Fibroblast of peridontal ligament (primary cell): Measurements from ENCODE around the gene SLC12A5.
"Not testable (repeated sequence)": the region's sequence is repeated elsewhere in the genome, so short reads cannot be mapped to it uniquely, and the experiment has no call there.

Source experiments
- DNase-seq: peaks from one replicate; pipeline ENCODE4 v3.0.0-alpha.2; 2010; ENCODE audit errors: extremely low read depth

Gene SLC12A5

GRCh38 chr20:46077642-46078305 lies 48.8 kb downstream of the SLC12A5 start:
- no peak for DNase-seq

DNA sequence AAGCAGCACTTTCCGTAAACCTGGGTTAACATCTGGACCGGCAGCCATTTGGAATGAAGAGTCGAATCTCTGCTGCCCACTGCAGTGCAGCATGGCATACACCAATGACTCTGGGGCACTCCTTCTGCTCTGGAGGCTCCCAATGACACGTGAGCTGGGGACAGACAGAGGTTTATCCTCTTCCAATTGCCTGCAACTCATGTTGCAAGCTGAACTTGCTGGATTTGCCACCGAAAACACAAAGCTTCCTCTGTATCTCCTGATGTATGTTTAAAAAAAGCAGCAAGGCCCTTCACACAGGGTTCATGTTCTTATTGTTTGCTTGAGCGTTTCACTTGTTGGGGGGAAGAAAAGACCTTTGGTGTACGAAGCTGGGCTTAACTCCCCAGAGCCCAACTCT lies 49.9 kb downstream of the SLC12A5 start:
- no peak for DNase-seq

DNA sequence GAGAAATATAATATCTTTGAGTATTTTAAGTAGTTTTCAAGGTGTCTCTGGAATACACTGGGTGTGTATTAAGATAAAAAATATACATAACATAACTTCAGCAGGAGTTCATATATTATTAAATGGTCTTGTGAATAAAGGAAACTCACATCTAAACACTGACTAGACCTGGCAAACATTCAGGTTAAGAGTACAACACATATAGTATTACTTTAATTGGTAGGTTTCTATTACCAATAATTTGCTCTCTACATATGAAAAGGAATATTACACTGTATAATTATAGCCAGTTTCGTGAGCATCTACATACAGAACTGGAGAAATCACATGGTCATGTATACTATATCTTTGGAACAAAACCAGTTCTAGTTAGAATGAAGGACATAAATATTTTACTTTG lies 52.1 kb downstream of the SLC12A5 start:
- DNase-seq, result no peak

GRCh38 chr20:46083101-46083500 lies 54.1 kb downstream of the SLC12A5 start:
- no peak for DNase-seq

DNA sequence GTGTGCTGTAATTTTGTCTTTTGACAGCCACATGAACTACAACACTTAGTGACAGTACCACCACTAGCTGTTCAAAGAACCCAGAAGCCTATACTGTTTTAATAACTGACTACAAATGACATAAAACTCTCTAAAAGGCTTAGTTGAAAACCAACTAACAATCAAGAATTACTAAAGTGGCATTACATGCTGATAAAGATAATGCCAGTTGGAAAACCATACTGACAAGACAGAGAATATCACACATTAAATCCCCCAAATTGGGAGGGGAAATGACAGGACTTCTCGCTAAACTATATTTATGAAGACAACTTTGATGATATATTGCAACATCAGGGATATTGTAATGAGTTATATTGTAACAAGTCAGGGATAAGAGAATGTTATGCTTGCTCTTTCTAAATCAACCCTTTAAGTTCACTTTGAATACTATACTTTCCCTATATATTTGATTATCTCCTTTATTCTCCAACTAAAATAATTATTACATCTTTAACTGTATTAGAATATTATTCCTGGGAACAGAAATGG lies 54.6 kb downstream of the SLC12A5 start:
- no peak for DNase-seq

- no peak for DNase-seq
Measured at GRCh38 chr20:46084805-46085178, 55.8 kb downstream of the SLC12A5 start.

DNA sequence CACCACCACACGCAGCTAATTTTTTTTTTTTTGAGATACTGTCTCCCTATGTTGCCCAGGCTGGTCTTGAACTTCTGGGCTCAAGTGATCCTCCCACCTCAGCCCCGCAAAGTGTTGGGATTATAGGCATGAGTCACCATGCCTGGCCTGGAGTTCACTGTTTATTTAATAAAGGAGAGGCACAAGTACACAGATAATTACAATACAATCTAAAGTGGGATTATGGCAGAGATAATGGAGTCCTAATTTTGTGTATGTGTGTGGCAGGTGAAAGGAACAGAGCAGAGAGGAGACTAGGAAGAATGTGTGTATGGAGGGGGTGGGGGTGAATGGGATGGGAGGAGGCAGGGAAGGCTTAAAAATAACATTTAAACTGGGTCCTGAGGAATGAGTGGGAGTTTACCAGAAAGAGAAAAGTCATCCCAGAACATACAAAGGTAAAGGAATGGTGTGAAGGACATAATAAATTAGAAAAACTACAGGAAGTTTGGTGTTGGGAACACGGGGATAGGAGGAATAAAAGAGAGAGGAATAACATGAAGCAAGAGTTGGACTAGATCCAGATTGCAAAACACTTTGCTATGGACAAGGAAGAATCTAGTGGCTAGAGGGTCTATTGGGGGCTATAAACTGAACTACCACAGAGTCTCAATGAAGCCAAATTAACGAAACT lies 56.3 kb downstream of the SLC12A5 start:
- DNase-seq, result peak; percentile 49

DNA sequence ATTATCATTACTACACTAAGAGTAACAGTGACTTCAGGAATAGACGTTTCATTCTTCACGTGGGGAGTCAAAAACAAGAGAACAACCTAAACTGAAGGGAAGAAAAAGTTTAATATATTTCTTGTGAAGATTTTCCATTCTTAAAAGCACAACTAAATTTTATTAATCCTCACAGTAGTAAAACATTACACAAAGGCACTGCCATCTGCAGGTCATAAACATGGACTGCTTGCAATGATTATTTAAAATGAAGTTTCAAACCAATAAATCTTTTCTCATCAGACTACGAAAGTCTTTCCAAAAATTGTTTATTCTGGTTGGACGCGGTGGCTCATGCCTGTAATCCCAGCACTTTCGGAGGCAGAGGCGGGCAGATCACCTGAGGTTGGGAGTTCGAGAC lies 58.1 kb downstream of the SLC12A5 start:
- peak; percentile 56 for DNase-seq

- peak; percentile 20 for DNase-seq
Measured at GRCh38 chr20:46088409-46089166, 59.6 kb downstream of the SLC12A5 start.

DNA sequence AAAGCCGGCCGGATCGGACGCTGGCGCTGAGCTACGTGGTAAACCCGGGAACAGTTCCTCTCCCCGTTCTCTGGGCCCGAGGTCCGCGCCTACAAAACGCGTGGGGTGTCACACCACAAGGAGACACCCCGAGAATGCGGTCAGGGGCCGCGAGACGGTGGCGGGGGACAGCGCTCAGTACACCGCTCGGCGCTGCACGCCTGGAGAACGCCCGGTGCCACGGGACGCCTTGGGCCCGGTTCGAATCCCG lies 60.1 kb downstream of the SLC12A5 start:
- peak; percentile 24 for DNase-seq

- peak; percentile 93 for DNase-seq
Measured at GRCh38 chr20:46089417-46090388, 60.7 kb downstream of the SLC12A5 start, which contains the start of gene NCOA5. TSS of gene NCOA5 (minus strand) at chr20:46089962. CDS start at chr20:46079424, 10,538 bp downstream.

- not testable (repeated sequence) for DNase-seq
Measured at GRCh38 chr20:46091622-46092535, 62.9 kb downstream of the SLC12A5 start.

DNA sequence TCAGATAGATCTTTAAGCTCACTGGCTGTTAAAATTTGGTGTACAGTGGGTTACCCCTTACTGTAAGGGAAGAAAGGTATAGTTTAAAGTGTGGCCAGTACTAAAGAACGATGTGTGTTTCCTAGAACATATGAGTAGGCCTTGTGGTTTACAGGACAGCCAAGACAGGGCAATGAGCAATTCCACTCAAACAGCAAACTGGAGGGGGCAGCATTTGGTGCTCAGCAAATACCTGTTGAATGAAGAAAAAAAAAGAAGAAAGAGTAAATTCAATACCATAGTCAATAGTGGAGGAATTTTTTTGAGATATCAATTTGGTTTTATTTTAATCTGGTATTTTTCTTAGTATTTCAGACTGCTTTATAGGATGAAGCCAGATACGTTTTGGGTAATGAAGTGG lies 64.5 kb downstream of the SLC12A5 start:
- DNase-seq, result no peak

DNA sequence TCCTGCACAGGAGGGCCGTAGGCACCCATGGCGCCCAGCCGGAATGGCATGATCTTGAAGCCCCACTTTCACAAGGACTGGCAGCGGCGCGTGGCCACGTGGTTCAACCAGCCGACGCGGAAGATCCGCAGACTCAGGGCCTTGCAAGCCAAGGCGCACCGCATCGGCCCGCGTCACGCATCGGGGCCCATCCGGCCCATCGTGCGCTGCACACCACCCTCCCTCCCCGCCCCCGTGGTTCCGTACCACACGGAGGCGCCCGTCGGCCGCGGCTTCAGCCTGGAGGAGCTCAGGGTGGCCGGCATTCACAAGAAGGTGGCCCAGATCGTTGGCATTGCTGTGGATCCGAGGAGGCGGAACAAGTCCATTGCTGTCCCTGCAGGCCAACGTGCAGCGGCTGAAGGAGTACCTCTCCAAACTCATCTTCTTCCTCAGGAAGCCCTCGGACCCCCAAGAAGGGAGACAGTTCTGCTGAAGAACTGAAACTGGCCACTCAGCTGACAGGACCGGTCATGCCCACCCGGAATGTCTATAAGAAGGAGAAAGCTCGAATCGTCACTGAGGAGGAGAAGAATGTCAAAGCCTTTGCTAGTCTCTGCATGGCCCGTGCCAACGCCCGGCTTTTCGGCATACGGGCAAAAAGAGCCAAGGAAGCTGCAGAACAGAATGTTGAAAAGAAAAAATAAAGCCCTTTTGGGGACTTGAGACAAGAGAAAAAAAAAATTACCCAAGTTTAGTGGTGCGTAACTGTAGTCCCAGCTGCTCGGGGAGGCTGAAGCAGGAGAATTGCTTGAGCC lies 70.7 kb downstream of the SLC12A5 start:
- DNase-seq, result no peak

- not testable (repeated sequence) for DNase-seq
Measured at GRCh38 chr20:46100444-46100843, 71.4 kb downstream of the SLC12A5 start.

DNA sequence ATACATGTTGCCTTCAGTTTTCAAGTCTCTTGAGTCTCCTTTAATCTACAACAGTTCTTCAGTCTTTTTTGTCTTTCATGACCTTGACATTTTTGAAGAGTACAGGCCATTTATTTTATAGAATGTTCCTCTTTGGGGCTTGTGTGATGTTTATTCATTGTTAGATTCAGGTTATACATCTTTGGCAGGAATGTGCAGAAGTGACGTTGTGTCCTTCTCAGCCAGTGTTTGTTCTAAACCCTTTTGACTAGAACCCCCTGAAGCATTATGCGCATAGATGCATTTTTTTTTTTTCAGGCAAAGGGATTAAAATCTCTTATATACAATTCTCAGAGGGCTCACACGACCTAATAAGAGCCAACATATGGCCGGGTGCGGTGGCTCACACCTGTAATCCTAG lies 72.0 kb downstream of the SLC12A5 start:
- DNase-seq, result no peak

DNA sequence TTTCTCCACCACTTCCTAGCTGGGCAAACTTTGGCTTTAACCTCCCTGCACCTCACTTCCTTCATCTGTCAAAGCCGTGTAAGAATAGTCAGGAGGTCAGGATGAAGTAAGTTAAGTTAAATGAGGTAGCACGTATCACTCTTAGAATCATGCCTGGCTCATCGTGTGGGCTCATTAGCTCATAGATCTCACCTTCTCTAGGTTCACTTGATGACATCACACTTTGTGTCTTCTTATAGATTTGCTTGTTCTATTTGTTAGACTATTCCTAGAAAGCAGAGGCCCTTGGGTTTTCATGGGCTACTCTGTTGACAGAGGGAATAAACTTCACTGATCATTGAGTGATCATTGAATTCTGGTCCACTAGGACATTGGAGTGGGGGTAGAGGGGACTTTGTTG lies 72.9 kb downstream of the SLC12A5 start:
- no peak for DNase-seq

DNA sequence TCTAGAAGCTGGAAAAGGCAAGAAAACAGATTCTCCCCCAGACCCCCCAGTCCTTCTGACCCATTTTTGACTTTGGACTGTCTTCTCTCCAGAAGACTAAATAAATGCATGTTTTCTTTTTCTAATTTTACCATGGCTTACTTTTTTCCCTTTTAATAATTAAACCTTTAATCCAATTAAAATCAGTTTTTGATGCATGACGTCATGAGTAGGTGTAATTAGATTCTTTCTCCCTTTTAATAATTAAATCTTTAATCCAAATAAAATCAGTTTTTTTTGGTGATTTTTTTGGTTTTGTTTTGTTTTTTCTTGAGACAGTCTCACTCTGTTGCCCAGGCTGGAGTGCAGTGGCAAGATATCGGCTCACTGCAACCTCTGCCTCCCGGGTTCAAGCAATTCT lies 73.9 kb downstream of the SLC12A5 start:
- DNase-seq, result no peak

- no peak for DNase-seq
Measured at GRCh38 chr20:46104262-46104661, 75.2 kb downstream of the SLC12A5 start.

- no peak for DNase-seq
Measured at GRCh38 chr20:46107061-46107460, 78.0 kb downstream of the SLC12A5 start.
